GM12892 (cell line): ENCODE data around the gene PEMT.

Source experiments
- POLR2A ChIP-seq: IDR thresholded peaks from 2 replicates; pipeline ENCODE4 v1.6.1; 2011; ENCODE audit warnings: low read depth, low read length, control low read depth
- POLR2AphosphoS5 ChIP-seq: IDR thresholded peaks from 2 replicates; pipeline ENCODE4 v1.6.1; 2011; ENCODE audit warnings: low read depth, low read length, control low read depth

GRCh38 chr17:17575360-17576251, 15.9 kb downstream of the PEMT start:
- no peak for TF ChIP-seq POLR2A
- no peak for TF ChIP-seq POLR2AphosphoS5
